Cardiac fibroblast (primary cell): ENCODE data around the gene C2orf66.

Experiments
- DNase-seq, 2 donors: peaks; one replicate each; pipeline versions ENCODE4 v3.0.0 to v3.0.0-alpha.2; 2010; ENCODE audit warnings: low read depth in 2 of 2
- H3K4me3 ChIP-seq, 2 donors: replicated peaks in 1 of 2; 1 replicate in 1 of 2; 2 replicates in 1 of 2; pipeline ENCODE4 v1.5.1; 2011; ENCODE audit warnings: low read depth in 2 of 2, low read length in 2 of 2, mild to moderate bottlenecking in 2 of 2, moderate library complexity in 1 of 2
- CTCF ChIP-seq: IDR thresholded peaks from one replicate; pipeline ENCODE4 v1.5.1; 2011; ENCODE audit warnings: low read depth, mild to moderate bottlenecking, low read length, inconsistent platforms

The C2orf66 gene

GRCh38 chr2:196823750-196824522 is 14.8 kb upstream of the C2orf66 start:
- TF ChIP-seq CTCF, result no peak
- DNase-seq, result peak; percentile 74 to 89
- no peak overlapping the region for H3K4me3 ChIP-seq

- H3K4me3 ChIP-seq, result no peak overlapping the region
- TF ChIP-seq CTCF, result no peak
- DNase-seq, result peak; percentile 29 to 77
These were observed 12.0 kb upstream of the C2orf66 start for GRCh38 chr2:196821195-196821594.

- TF ChIP-seq CTCF, result no peak
- H3K4me3 ChIP-seq, result no peak overlapping the region
- peak; percentile 6 to 28 for DNase-seq
These were observed 981 bp downstream of the C2orf66 start for GRCh38 chr2:196808083-196808665.

- no peak for DNase-seq
- no peak for TF ChIP-seq CTCF
- H3K4me3 ChIP-seq, result no peak overlapping the region
These were observed 4.8 kb downstream of the C2orf66 start for GRCh38 chr2:196804381-196804780.

- DNase-seq, result no peak
- no peak for TF ChIP-seq CTCF
- H3K4me3 ChIP-seq, result no peak overlapping the region
These were observed 6.8 kb downstream of the C2orf66 start for GRCh38 chr2:196802401-196802800.

- DNase-seq, result peak; percentile 27 to 51
- no peak overlapping the region for H3K4me3 ChIP-seq
- TF ChIP-seq CTCF, result no peak
These were observed 7.4 kb downstream of the C2orf66 start for GRCh38 chr2:196801674-196802261.
